EH (cell line): ENCODE data around the gene SIX6.
A peak's percentile ranks its signal among the peaks of the same experiment; 100 is the strongest.

Experiments
- DNase-seq: peaks from one replicate; pipeline ENCODE4 v3.0.0-alpha.2; 2015; ENCODE audit warnings: low read depth

Gene SIX6

GRCh38 chr14:60514378-60514740 lies 5.4 kb downstream of the SIX6 start:
- no peak for DNase-seq

- DNase-seq = peak; percentile 9
Measured at GRCh38 chr14:60514741-60515491, 6.0 kb downstream of the SIX6 start.

- no peak for DNase-seq
Measured at GRCh38 chr14:60515511-60516289, 6.8 kb downstream of the SIX6 start.

GRCh38 chr14:60532442-60532841 lies 23.5 kb downstream of the SIX6 start:
- DNase-seq = no peak

GRCh38 chr14:60537663-60538062 lies 28.7 kb downstream of the SIX6 start:
- no peak for DNase-seq

- no peak for DNase-seq
Measured at GRCh38 chr14:60544659-60545058, 35.7 kb downstream of the SIX6 start.

- DNase-seq = peak; percentile 7
Measured at GRCh38 chr14:60553808-60554207, 44.9 kb downstream of the SIX6 start.

GRCh38 chr14:60561845-60562746 lies 53.1 kb downstream of the SIX6 start:
- DNase-seq = peak; percentile 68
